H1 (cell line): ENCODE results near the gene ARGLU1. TPM values are rescaled to one million over a fixed set of nuclear protein-coding genes. Genes with fewer than 3 reads are reported as not detected.

Experiments used
- ATF3 ChIP-seq: IDR thresholded peaks from 2 replicates; pipeline ENCODE4 v1.6.1; 2011; ENCODE audit warnings: low read depth, mild to moderate bottlenecking, low read length; ENCODE audit not compliant: insufficient read depth
- CTBP2 ChIP-seq: IDR thresholded peaks from 2 replicates; pipeline ENCODE4 v1.7.0; 2011; ENCODE audit warnings: borderline replicate concordance, mild to moderate bottlenecking, moderate library complexity, mixed read lengths, low read length; ENCODE audit not compliant: insufficient read depth, insufficient read length
- EZH2 ChIP-seq: fragments of 200-600 bp; sonication (generic); IDR thresholded peaks from 2 replicates; pipeline ENCODE4 v1.7.1; 2012; ENCODE audit warnings: low read depth, mild to moderate bottlenecking, moderate library complexity, low read length, inconsistent platforms; ENCODE audit not compliant: severe bottlenecking
- SUZ12 ChIP-seq: fragments of 200-600 bp; sonication (generic); IDR thresholded peaks from 2 replicates; pipeline ENCODE4 v1.6.1; 2012; ENCODE audit warnings: mild to moderate bottlenecking, inconsistent platforms, low read length, moderate library complexity, mixed read lengths
- TAF7 ChIP-seq: optimal IDR thresholded peaks from 2 replicates; pipeline ENCODE3; 2011; ENCODE audit warnings: low read depth, mild to moderate bottlenecking, inconsistent platforms, low read length, moderate library complexity, borderline replicate concordance
- TCF12 ChIP-seq: IDR thresholded peaks from 2 replicates; pipeline ENCODE4 v1.6.1; 2011; ENCODE audit warnings: low read depth, mild to moderate bottlenecking, low read length
- polyA plus RNA-seq, 7 experiments: library from polyadenylated mRNA; depleted of rRNA in 3 of 7; stranded (reverse) in 5 of 7; unstranded in 2 of 7; fragments of >200 nt in 5 of 7; fragments of 200-250 nt in 2 of 7; gene quantifications; 1 replicate in 5 of 7; 2 replicates in 1 of 7; 4 replicates in 1 of 7; pipeline versions ENCODE4 v1.2.1 to v1.2.3, GENCODE V29; 2011 to 2013; ENCODE audit warnings: missing spikeins in 2 of 7, mixed read lengths in 2 of 7
- total RNA-seq: library from RNA; stranded (reverse); fragmentation: NEBNext Ultra II Directional; extraction: Animal tissue kit (Norgen Biotek cat#: 25700); gene quantifications from 2 replicates; pipeline ENCODE4 v1.2.1, GENCODE V29; 2021
- TF ChIP-seq, protein P1 (sequence below): IDR thresholded peaks from 2 replicates; pipeline ENCODE4 v1.6.1; 2012; ENCODE audit warnings: inconsistent platforms

The ARGLU1 gene
- total and polyA plus RNA-seq, 2 of the 8 experiments (the other 6 are each of a cell fraction or from before 2014, with no cell fraction given) = 47.8 to 84.9 TPM

DNA sequence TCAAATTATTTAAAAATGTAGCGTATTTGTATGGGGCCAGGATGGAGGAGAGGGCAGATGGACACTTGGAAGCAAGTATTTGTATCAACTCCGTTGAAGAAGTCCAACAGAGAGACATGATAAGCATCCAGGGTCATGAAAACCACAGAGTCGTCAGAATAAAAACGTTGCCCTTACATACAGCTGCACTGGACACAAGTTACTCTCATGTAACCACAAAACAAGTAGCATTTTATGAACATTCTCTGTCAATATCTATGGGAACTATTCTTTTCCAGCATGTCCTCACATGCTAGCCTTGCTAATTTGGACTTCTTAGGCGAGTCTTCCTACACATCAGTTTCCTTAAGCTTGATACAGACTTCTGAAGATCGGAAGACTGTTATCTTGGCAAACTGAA, 67.5 kb downstream of the ARGLU1 start (continued):
- TF ChIP-seq ATF3 = no peak
- TF ChIP-seq EZH2 = no peak
- TF ChIP-seq TAF7 = no peak
- no peak for TF ChIP-seq SUZ12
- TF ChIP-seq, protein P1, sequence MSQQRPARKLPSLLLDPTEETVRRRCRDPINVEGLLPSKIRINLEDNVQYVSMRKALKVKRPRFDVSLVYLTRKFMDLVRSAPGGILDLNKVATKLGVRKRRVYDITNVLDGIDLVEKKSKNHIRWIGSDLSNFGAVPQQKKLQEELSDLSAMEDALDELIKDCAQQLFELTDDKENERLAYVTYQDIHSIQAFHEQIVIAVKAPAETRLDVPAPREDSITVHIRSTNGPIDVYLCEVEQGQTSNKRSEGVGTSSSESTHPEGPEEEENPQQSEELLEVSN = no peak
- no peak for TF ChIP-seq TCF12
- TF ChIP-seq CTBP2 = no peak
